ENCODE measurements around the gene FBXO28. TPM values are rescaled to one million over a fixed set of nuclear protein-coding genes. Genes with fewer than 3 reads are reported as not detected.

Gene FBXO28
- total RNA-seq, 1 donor from 2014 or later: 28.1 TPM

- DNase-seq (ENCODE audit: low read depth): no peak
Observed at GRCh38 chr1:224095339-224095738, 18.6 kb upstream of the FBXO28 start.

DNA sequence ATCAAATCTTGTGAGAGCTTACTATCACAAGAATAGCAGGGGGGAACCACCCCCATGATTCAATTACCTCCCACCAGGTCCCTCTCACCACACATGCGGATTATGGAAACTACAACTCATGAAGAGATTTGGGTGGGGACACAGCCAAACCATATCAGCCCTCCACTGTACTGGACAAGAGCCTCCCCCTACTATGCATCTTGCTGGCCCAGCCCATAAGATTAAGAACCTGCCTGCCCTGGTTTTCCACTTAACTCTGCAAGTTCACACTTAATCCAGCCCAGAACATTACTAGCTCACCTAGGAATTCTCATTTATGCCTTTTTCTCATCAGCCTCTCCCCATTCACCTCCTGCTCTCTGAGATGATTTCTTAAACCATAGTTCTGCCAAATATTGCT is 18.0 kb upstream of the FBXO28 start:
- no peak for DNase-seq (ENCODE audit: low read depth)

GRCh38 chr1:224096773-224097172 is 17.1 kb upstream of the FBXO28 start:
- no peak for DNase-seq (ENCODE audit: low read depth)

- no peak for DNase-seq (ENCODE audit: low read depth)
Observed at GRCh38 chr1:224098007-224098406, 15.9 kb upstream of the FBXO28 start.

DNA sequence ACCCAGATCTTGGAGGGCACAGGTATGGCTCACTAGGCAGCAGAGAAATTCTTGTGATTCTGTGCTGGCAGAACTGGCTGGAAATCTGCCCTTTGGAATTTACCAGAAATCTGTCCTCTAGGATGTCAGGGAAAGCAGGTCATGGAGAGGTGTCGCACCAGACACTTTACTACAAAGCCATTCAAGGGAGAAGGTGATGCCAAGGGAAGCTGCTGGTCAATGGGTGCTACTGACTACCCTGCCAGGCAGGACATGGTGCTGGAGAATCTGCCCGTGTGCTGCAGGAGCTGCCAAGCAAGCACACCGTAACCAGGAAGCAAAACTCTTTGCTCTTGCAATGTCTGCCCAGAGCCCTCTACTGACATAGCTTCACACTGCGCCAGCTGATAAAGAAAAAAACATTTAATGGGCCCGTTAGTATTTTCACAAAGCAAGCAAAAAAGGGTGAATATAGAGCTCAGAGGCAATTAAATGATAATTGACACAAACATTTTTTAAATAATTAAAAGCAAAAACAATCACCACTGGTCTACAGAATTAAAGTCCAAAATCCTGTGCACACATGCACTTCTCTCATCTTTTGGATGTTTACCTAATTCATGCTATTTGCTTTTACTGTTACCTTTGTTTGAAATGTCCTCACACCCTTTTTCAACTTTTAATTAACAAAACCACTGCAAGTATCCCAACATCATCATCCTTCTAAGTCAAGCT is 7.2 kb upstream of the FBXO28 start:
- DNase-seq (ENCODE audit: low read depth): peak; percentile 27

- DNase-seq (ENCODE audit: low read depth): no peak
Observed at GRCh38 chr1:224107282-224107625, 6.7 kb upstream of the FBXO28 start.

DNA sequence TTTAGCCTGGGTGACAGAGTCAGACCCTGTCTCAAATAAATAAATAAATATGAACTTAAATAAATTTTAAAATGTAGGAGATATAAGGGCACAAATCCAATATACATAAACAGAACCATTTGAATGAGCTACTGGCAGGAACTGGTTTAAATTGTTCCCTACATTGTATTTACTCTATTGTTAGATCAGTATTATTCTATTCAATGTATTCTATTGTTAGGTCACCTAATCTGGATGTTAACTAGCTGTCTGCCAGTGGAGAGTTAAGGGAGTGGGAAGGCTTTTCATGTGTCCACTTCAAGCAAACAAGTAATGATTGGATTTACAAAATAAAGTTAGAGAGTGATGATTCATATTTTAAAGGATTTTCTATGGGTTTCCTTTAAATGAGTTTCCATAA is 4.9 kb upstream of the FBXO28 start:
- DNase-seq (ENCODE audit: low read depth): no peak

DNA sequence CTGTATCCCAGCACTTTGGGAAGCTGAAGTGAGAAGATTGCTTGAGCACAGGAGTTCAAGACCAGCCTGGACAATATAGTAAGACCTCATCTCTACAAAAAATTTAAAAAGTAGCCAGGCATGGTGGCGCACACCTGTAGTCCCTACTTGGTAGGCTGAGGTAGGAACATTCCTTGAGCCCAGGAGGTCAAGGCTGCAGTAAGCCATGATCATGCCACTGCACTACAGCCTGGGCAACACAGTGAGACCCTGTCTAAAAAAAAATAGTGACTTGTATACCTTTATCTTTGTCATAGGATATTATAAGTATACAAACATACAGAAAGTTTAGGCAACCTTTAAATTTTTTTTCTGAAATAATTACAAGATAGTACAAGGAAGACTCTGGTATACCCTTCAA is 3.9 kb upstream of the FBXO28 start:
- DNase-seq (ENCODE audit: low read depth): no peak

DNA sequence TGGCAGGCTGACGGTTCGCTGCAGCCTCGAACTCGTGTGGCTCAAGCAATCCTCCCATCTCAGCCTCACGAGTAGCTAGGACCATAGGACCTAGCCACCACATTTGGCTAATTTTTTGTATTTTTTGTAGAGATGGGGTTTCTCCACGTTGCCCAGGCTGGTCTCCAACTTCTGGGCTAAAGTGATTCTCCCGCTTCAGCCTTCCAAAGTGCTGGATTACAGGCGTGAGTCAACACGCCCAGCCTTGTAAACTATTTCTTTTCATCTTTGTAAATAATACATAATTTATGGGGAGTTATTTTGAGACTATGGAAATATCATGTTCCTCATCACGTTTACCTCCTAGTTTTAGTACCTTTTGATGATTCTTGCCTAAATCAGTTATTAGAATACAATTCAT is 906 bp upstream of the FBXO28 start:
- DNase-seq (ENCODE audit: low read depth): no peak

DNA sequence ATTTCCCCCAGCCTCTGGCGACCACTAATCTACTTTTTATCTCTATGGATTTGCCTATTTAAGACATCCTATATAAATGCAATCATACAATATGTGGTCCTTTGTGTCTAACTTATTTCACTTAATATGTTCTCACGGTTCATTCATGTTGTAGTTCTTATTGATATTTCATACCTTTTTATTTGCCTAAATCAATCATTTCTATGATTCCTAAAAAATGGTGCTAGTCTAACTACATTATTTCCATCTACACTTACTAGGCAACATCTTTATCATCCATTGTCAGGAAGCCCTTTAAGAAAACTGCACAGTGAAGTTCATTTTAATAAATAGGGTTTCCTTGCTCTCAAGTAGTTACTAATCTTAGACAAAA is 380 bp upstream of the FBXO28 start:
- no peak for DNase-seq (ENCODE audit: low read depth)

DNA sequence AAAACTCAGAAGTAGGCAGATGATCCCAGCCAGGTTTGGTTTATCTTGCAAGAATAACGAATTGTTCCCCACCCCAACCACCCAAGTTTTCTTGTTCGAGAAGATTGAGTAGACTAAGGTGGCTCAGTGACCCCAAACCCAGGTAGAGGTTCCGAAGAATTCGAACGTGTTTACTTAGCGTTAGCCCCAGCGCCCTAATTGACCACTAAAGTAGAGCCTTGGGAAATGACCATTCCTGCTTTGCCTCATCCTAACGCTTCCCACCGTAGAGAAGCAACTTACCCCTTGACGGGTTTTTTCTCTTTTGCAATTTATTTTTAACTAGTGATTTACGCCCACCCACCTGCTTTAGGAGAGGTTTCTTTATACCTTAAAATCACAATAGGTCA is 870 bp downstream of the FBXO28 start:
- DNase-seq (ENCODE audit: low read depth): no peak

DNA sequence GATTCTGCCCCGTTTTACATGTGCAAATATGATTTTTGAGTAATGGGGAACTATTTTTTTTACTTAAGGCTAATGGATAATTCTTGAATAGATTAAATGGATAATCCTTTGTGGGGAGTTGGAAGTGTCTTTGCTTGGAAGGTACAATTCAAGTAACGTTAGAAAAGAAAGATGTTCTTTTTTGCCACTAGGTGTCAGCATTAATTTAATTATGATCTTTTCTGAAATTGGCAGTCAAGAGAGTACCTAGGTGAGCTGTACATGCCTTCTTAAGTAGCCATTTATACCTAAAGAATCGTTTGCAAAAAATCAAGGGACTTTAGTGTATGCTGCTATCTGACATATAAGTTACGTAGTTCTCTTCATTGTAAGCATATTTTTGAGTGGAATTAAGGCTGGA is 2.2 kb downstream of the FBXO28 start:
- DNase-seq (ENCODE audit: low read depth): peak; percentile 47

- no peak for DNase-seq (ENCODE audit: low read depth)
Observed at GRCh38 chr1:224118688-224119087, 4.8 kb downstream of the FBXO28 start.

- no peak for DNase-seq (ENCODE audit: low read depth)
Observed at GRCh38 chr1:224123136-224123535, 9.2 kb downstream of the FBXO28 start.

DNA sequence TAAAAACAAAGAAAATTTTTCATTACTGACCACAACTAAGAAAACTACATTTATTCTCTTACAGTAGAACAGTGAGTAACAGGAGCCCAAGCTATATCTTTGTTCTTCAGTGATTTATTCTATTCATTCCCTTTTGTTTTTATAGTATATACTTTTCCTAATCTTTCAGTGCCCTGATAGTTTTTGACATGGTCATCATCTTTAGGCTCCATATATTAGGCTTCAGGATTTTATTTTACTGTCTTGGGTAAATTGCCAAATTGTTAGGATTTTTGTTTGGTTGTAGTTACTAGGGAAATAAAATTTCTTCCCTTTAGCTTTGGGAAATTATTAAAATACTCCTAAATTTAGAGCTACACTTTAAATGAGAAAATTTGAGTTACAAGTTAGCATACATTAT is 10.3 kb downstream of the FBXO28 start:
- DNase-seq (ENCODE audit: low read depth): no peak

GRCh38 chr1:224127925-224128819 is 14.3 kb downstream of the FBXO28 start:
- DNase-seq (ENCODE audit: low read depth): no peak

- DNase-seq (ENCODE audit: low read depth): no peak
Observed at GRCh38 chr1:224131253-224131652, 17.3 kb downstream of the FBXO28 start.

- DNase-seq (ENCODE audit: low read depth): no peak
Observed at GRCh38 chr1:224132901-224133300, 19.0 kb downstream of the FBXO28 start.

GRCh38 chr1:224133741-224134299 is 19.9 kb downstream of the FBXO28 start:
- no peak for DNase-seq (ENCODE audit: low read depth)

GRCh38 chr1:224137518-224137917 is 23.6 kb downstream of the FBXO28 start:
- no peak for DNase-seq (ENCODE audit: low read depth)

DNA sequence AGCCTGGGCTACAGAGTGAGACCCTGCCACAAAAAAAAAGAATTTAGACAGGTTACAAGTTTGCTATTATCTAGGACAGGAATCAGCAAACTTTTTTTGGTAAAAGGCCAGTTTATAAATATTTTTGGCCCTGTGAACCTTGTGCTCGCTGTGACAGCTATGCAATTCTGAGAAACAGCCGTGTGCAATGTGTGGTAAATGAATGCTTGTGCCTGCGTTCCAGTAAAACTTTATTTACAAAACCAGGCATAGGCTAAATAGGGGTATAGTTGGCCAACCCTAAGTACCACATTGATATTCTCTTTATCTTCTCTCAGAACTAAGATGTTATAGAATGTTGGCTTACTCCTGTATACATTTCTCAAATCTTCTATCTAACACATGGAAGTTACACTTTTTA is 24.3 kb downstream of the FBXO28 start:
- no peak for DNase-seq (ENCODE audit: low read depth)

- no peak for DNase-seq (ENCODE audit: low read depth)
Observed at GRCh38 chr1:224141693-224142092, 27.8 kb downstream of the FBXO28 start.

- DNase-seq (ENCODE audit: low read depth): no peak
Observed at GRCh38 chr1:224149709-224150108, 35.8 kb downstream of the FBXO28 start.

Measured in myocyte (in vitro differentiated cells).